Tibial nerve (tissue), 3 donors: Measurements from ENCODE around the gene SEMA5A.

Experiments
- POLR2A ChIP-seq, 2 donors: fragments of 450-650 bp; IDR thresholded peaks; one replicate each; pipeline ENCODE4 v1.6.1; 2017; ENCODE audit warnings: antibody characterized with exemption in 2 of 2, mild to moderate bottlenecking in 2 of 2, moderate library complexity in 2 of 2
- TF ChIP-seq, protein P1 (sequence below), 5 experiments: fragments of 200-600 bp in 3 of 5; fragments of 450-650 bp in 2 of 5; sonication (generic) in 3 of 5; IDR thresholded peaks; one replicate each; pipeline ENCODE4 v1.5.1; 2016 to 2019; ENCODE audit warnings: antibody characterized with exemption in 5 of 5, mild to moderate bottlenecking in 3 of 5, moderate library complexity in 2 of 5

DNA sequence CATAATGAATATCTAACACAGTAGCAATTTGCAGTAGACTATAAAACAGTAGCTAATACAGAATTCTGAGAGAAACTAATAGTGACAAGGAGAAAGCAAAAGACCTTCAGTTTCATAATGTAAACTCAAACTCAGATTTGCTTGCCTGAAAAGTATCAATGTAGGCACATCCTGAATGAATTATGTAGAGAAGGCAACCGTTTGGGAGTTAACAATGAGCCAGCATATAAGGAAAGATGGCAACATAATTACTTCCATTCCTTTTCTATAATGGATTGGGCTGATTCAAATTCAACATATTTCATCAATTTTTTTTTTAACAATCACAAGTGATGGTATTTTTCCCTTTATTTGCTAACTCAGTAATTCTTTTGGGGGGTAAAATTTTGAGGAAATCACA, 261.6 kb downstream of the SEMA5A start:
- TF ChIP-seq, protein P1, sequence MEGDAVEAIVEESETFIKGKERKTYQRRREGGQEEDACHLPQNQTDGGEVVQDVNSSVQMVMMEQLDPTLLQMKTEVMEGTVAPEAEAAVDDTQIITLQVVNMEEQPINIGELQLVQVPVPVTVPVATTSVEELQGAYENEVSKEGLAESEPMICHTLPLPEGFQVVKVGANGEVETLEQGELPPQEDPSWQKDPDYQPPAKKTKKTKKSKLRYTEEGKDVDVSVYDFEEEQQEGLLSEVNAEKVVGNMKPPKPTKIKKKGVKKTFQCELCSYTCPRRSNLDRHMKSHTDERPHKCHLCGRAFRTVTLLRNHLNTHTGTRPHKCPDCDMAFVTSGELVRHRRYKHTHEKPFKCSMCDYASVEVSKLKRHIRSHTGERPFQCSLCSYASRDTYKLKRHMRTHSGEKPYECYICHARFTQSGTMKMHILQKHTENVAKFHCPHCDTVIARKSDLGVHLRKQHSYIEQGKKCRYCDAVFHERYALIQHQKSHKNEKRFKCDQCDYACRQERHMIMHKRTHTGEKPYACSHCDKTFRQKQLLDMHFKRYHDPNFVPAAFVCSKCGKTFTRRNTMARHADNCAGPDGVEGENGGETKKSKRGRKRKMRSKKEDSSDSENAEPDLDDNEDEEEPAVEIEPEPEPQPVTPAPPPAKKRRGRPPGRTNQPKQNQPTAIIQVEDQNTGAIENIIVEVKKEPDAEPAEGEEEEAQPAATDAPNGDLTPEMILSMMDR (IDR thresholded peaks at IDR 0.05) = no peak
- no peak for TF ChIP-seq POLR2A (IDR thresholded peaks at IDR 0.05)
